ENCODE measurements around the gene SPTLC2. TPM values are rescaled to one million over a fixed set of nuclear protein-coding genes. Genes with fewer than 3 reads are reported as not detected.

SPTLC2 gene
- total RNA-seq, 1 experiment from 2014 or later = 32.6 TPM

DNA sequence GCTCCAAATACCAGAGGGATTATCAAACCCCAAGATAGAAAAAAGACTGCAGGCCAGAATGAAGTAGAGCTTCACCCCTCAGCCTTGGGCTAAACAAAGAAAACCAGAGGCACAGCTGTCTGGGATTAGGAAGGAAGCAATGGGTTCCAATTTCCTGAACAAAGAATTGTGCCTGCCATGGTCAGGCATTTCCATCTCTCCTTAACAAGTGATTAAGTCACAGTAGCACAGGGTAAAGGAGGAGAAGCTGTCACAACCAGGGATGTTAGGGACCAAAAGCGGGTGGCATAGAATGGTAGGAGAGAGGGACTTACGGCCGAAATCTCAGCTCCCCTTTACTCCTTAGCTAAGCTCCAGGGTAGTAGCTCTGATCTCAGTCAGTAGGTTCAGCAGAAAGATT lies 33.9 kb downstream of the SPTLC2 start:
- H3K9ac ChIP-seq (ENCODE audit: extremely low read depth, insufficient read length, low read length) = no peak overlapping the region
- H2BK20ac ChIP-seq (ENCODE audit: low read depth, low read length, poor library complexity, severe bottlenecking) = no peak overlapping the region
- H2BK120ac ChIP-seq (ENCODE audit: low read depth, low read length, poor library complexity, severe bottlenecking) = no peak overlapping the region
- no peaks in the 10 kb centered on the region for H3K4me1 ChIP-seq (ENCODE audit: insufficient read depth, low read length)
- H3K4ac ChIP-seq (ENCODE audit: low read depth, low read length) = no peak overlapping the region
- no peak overlapping the region for H3K56ac ChIP-seq (ENCODE audit: insufficient read length, low read depth, low read length)
- no peak overlapping the region for H4K91ac ChIP-seq (ENCODE audit: insufficient read length, low read depth, low read length)
- H3K79me2 ChIP-seq (ENCODE audit: insufficient read depth, low read length) = no peaks in the 10 kb centered on the region; the same call in 1 of the 2 replicates
- no peak overlapping the region for H2AK5ac ChIP-seq (ENCODE audit: insufficient read length, low read length)
- H3K9me3 Mint-ChIP-seq = no peaks in the 10 kb centered on the region
- no peak overlapping the region for H2AFZ ChIP-seq (ENCODE audit: low read length)
- H3T11ph ChIP-seq (ENCODE audit: low read length) = no peak overlapping the region
- no peak overlapping the region for H2BK15ac ChIP-seq (ENCODE audit: low read depth, low read length)
- TF ChIP-seq, protein P1, sequence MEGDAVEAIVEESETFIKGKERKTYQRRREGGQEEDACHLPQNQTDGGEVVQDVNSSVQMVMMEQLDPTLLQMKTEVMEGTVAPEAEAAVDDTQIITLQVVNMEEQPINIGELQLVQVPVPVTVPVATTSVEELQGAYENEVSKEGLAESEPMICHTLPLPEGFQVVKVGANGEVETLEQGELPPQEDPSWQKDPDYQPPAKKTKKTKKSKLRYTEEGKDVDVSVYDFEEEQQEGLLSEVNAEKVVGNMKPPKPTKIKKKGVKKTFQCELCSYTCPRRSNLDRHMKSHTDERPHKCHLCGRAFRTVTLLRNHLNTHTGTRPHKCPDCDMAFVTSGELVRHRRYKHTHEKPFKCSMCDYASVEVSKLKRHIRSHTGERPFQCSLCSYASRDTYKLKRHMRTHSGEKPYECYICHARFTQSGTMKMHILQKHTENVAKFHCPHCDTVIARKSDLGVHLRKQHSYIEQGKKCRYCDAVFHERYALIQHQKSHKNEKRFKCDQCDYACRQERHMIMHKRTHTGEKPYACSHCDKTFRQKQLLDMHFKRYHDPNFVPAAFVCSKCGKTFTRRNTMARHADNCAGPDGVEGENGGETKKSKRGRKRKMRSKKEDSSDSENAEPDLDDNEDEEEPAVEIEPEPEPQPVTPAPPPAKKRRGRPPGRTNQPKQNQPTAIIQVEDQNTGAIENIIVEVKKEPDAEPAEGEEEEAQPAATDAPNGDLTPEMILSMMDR (conservative IDR thresholded peaks at IDR 0.05) = no peak
- H2BK12ac ChIP-seq (ENCODE audit: insufficient read length, low read depth, low read length) = no peak overlapping the region
- H3K4me2 ChIP-seq (ENCODE audit: insufficient read depth, insufficient read length, low read length) = no peak overlapping the region
- H3K4me3 Mint-ChIP-seq = no peak overlapping the region
- H3K18ac ChIP-seq (ENCODE audit: insufficient read length, low read depth, low read length) = no peak overlapping the region
- H4K8ac ChIP-seq (replicated peaks; ENCODE audit: insufficient read length, low read depth, low read length) = no peak overlapping the region
- peaks cover 4% of the 10 kb centered on the region for H3K79me1 ChIP-seq (ENCODE audit: insufficient read depth, low read depth, low read length, poor library complexity, severe bottlenecking)
- H2BK5ac ChIP-seq (ENCODE audit: insufficient read length, low read length) = no peak overlapping the region
- H3K14ac ChIP-seq (ENCODE audit: insufficient read depth, low read length) = no peak overlapping the region
- H3K4me1 Mint-ChIP-seq = peaks cover 5 to 10% of the 10 kb centered on the region in 2 experiments
- peaks cover 0 to 1% (median 0%) of the 10 kb centered on the region in 3 experiments; a peak in 2 of 7 replicates for H3K36me3 Mint-ChIP-seq (ENCODE audit: insufficient read depth in 1 of 3, low read depth in 3 of 3)
- no peaks in the 10 kb centered on the region for H3K27me3 ChIP-seq (ENCODE audit: insufficient read depth, low read length)
- peak overlapping the region in 2 of 3 experiments; percentile 60 to 68; a peak in 4 of 7 replicates for H3K27ac Mint-ChIP-seq
- no peak overlapping the region for H3K23ac ChIP-seq (ENCODE audit: insufficient read length, low read depth, low read length)
- H3K27ac ChIP-seq (ENCODE audit: insufficient read length, low read depth, low read length) = no peak overlapping the region
- WGBS (ENCODE audit: extremely low coverage, insufficient read length, low lambda C conversion rate) = no CpG with 5 or more reads among the region's 3 CpGs
- no peak for DNase-seq
- H4K5ac ChIP-seq (ENCODE audit: insufficient read length, low read depth, low read length) = no peak overlapping the region
- H4K20me1 ChIP-seq (ENCODE audit: control insufficient read depth, insufficient read depth, insufficient read length) = no peaks in the 10 kb centered on the region
- H3K23me2 ChIP-seq (ENCODE audit: insufficient read length, low read depth, low read length, poor library complexity, severe bottlenecking) = no peaks in the 10 kb centered on the region
- H3K9me3 ChIP-seq (ENCODE audit: control insufficient read depth, low read depth, low read length) = no peaks in the 10 kb centered on the region
- no peaks in the 10 kb centered on the region for H3K27me3 Mint-ChIP-seq (ENCODE audit: low read depth)
